ENCODE data around the gene RRAS2. TPM values are rescaled to one million over a fixed set of nuclear protein-coding genes. Genes with fewer than 3 reads are reported as not detected.

RRAS2 gene
- total and polyA plus RNA-seq, 9 of the 15 experiments (the other 6 are each of a cell fraction or from before 2014, with no cell fraction given), result 9.4 to 47.5 (median 37.6) TPM

GRCh38 chr11:14358729-14359439 lies at the start of gene RRAS2 (continued):
- TF ChIP-seq TSHZ1 (CRISPR knock-in tag; IDR thresholded peaks at IDR 0.05) (no peak), VEZF1 (CRISPR knock-in tag; IDR thresholded peaks at IDR 0.05) (peak; percentile 37), HMG20B (CRISPR knock-in tag; IDR thresholded peaks at IDR 0.05) (no peak), HDAC3 (IDR thresholded peaks at IDR 0.05; ENCODE audit: borderline replicate concordance, partially characterized antibody) (no peak), RHOXF2B (CRISPR knock-in tag; conservative IDR thresholded peaks at IDR 0.05) (no peak), CREM (IDR thresholded peaks at IDR 0.05; ENCODE audit: low read depth) (peak; percentile 84), ZSCAN32 (CRISPR knock-in tag; IDR thresholded peaks at IDR 0.05) (no peak), TAF1 (IDR thresholded peaks at IDR 0.05; ENCODE audit: control insufficient read depth, extremely low read depth, insufficient read depth, low read length, severe bottlenecking) (peak; percentile 71), ZBTB7A (IDR thresholded peaks at IDR 0.05; ENCODE audit: borderline replicate concordance, control insufficient read depth, low read depth, low read length) (peak; percentile 73; the same call in 1 of the 2 replicates), ARHGAP35 (IDR thresholded peaks at IDR 0.05; ENCODE audit: partially characterized antibody) (no peak), TOE1 (IDR thresholded peaks at IDR 0.05; ENCODE audit: borderline replicate concordance) (no peak), TOE1 (CRISPR knock-in tag; IDR thresholded peaks at IDR 0.05; ENCODE audit: borderline replicate concordance, low read depth) (0 out of 2 replicates have a peak, but pooled peaks have one; percentile 63), BHLHE40 (IDR thresholded peaks at IDR 0.05; ENCODE audit: low read length) (peak; percentile 49), PML (IDR thresholded peaks at IDR 0.05; ENCODE audit: low read length) (peak; percentile 46; the same call in 1 of the 2 replicates), ZC3H11A (IDR thresholded peaks at IDR 0.05; ENCODE audit: low read depth, low read length) (no peak), BRD9 (IDR thresholded peaks at IDR 0.05; ENCODE audit: low read depth, partially characterized antibody) (no peak), KAT7 (CRISPR knock-in tag; IDR thresholded peaks at IDR 0.05; ENCODE audit: borderline replicate concordance) (no peak), CTCF (IDR thresholded peaks at IDR 0.05 in 2 of 3, conservative IDR thresholded peaks at IDR 0.05 in 1 of 3; ENCODE audit: insufficient read depth in 2 of 3, low read depth in 1 of 3, low read length in 3 of 3) (peak in 1 of 3 experiments; percentile 7; a peak in 1 of 6 replicates), CTBP1 (IDR thresholded peaks at IDR 0.05; ENCODE audit: borderline replicate concordance) (peak; percentile 89), PHF8 (IDR thresholded peaks at IDR 0.05; ENCODE audit: borderline replicate concordance, low read length) (peak; percentile 71; the same call in 1 of the 2 replicates), CCNT2 (IDR thresholded peaks at IDR 0.05; ENCODE audit: borderline replicate concordance, extremely low read depth, insufficient read length, low read depth, low read length) (peak; percentile 64)
